HG03558 (cell line): ENCODE data around the gene AEN.

Source experiments
- ATAC-seq: cut with Tn5 transposase; IDR thresholded peaks from one replicate; pipeline ENCODE4 v1.9.1; 2021; ENCODE audit warnings: moderate number of reproducible peaks; ENCODE audit not compliant: unreplicated experiment; ENCODE audit errors: extremely low read depth

AEN gene

GRCh38 chr15:88620995-88621772 is at the start of gene AEN:
Gene AEN, plus strand, starts transcription at chr15:88621340. Its CDS starts 4,870 bp downstream, at chr15:88626210.
- peak; percentile 91 for ATAC-seq

- ATAC-seq: no peak
Observed at GRCh38 chr15:88571852-88572259, 49.3 kb upstream of the AEN start.

- no peak for ATAC-seq
Observed at GRCh38 chr15:88574077-88574476, 47.1 kb upstream of the AEN start.

GRCh38 chr15:88574655-88575054 is 46.5 kb upstream of the AEN start:
- no peak for ATAC-seq

GRCh38 chr15:88579322-88579721 is 41.8 kb upstream of the AEN start:
- ATAC-seq: no peak

- no peak for ATAC-seq
Observed at GRCh38 chr15:88580532-88580931, 40.6 kb upstream of the AEN start.

- no peak for ATAC-seq
Observed at GRCh38 chr15:88586401-88587162, 34.6 kb upstream of the AEN start.

- no peak for ATAC-seq
Observed at GRCh38 chr15:88590759-88591158, 30.4 kb upstream of the AEN start.

GRCh38 chr15:88591384-88591783 is 29.8 kb upstream of the AEN start:
- no peak for ATAC-seq

GRCh38 chr15:88603885-88604284 is 17.3 kb upstream of the AEN start:
- ATAC-seq: no peak

- no peak for ATAC-seq
Observed at GRCh38 chr15:88604381-88605188, 16.6 kb upstream of the AEN start.

GRCh38 chr15:88605189-88606069 is 15.7 kb upstream of the AEN start:
- ATAC-seq: no peak

GRCh38 chr15:88606070-88606794 is 14.9 kb upstream of the AEN start:
- ATAC-seq: no peak

- no peak for ATAC-seq
Observed at GRCh38 chr15:88607951-88608350, 13.2 kb upstream of the AEN start.

- ATAC-seq: no peak
Observed at GRCh38 chr15:88608607-88609181, 12.4 kb upstream of the AEN start.

GRCh38 chr15:88609344-88610090 is 11.6 kb upstream of the AEN start:
- ATAC-seq: no peak

GRCh38 chr15:88610701-88611231 is 10.4 kb upstream of the AEN start:
- ATAC-seq: no peak
